Body of pancreas (tissue), 4 donors: Measurements from ENCODE around the gene ZNF454. TPM values are rescaled to one million over a fixed set of nuclear protein-coding genes. Genes with fewer than 3 reads are reported as not detected.

Experiments
- ATAC-seq: fragments of 150-250 bp; one replicate; pipeline ENCODE4 v1.9.1; 2016
- DNase-seq, 4 donors: peaks; one replicate each; pipeline ENCODE4 v3.0.0-alpha.2; 2019
- H3K27ac ChIP-seq, 4 donors: fragments of 200-600 bp; sonication (generic); 1 replicate in 3 of 4; 2 replicates in 1 of 4; pipeline versions ENCODE4 v1.5.1 to v1.6.1; 2016 to 2019; ENCODE audit warnings: mild to moderate bottlenecking in 1 of 4, mixed read lengths in 1 of 4, moderate library complexity in 1 of 4
- H3K27me3 ChIP-seq, 2 donors: fragments of 200-600 bp; sonication (generic); one replicate each; pipeline ENCODE4 v1.6.0; 2016; ENCODE audit warnings: mild to moderate bottlenecking in 1 of 2
- H3K36me3 ChIP-seq, 2 donors: fragments of 200-600 bp; sonication (generic); replicated peaks in 1 of 2; 2 replicates each; pipeline ENCODE4 v1.5.1; 2016; ENCODE audit warnings: low read depth in 2 of 2; ENCODE audit not compliant: insufficient read depth in 1 of 2
- H3K4me1 ChIP-seq: fragments of 200-600 bp; sonication (generic); one replicate; pipeline ENCODE4 v1.6.0; 2016
- H3K4me3 ChIP-seq, 2 donors: fragments of 200-600 bp; sonication (generic); 1 replicate in 1 of 2; 2 replicates in 1 of 2; pipeline ENCODE4 v1.5.1; 2016 to 2019
- H3K9me3 ChIP-seq, 3 donors: fragments of 200-600 bp; sonication (generic); 1 replicate in 2 of 3; 2 replicates in 1 of 3; pipeline ENCODE4 v1.5.1; 2016
- POLR2A ChIP-seq, 3 donors: fragments of 450-650 bp; IDR thresholded peaks; one replicate each; pipeline ENCODE4 v1.6.1; 2016; ENCODE audit warnings: antibody characterized with exemption in 3 of 3, mild to moderate bottlenecking in 2 of 3
- WGBS, 2 donors: methylation state at CpG; one replicate each; pipeline ENCODE4 v1.1.5; 2017; 5-methylcytosine and 5-hydroxymethylcytosine counted together
- intact Hi-C: fragments of 100-400 bp; cut with DNase I; formaldehyde crosslinking; loops from one replicate; pipeline ENCODE4 v1.15.1; 2023
- total RNA-seq, 2 donors: library from RNA; depleted of rRNA; stranded (reverse); fragments of >200 nt; gene quantifications; one replicate each; pipeline ENCODE4 v1.1.0, GENCODE V29; 2016
- TF ChIP-seq, protein P1 (sequence below), 7 experiments: fragments of 450-650 bp in 4 of 7; fragments of 200-600 bp in 3 of 7; sonication (generic) in 3 of 7; IDR thresholded peaks; one replicate each; pipeline ENCODE4 v1.5.1; 2016 to 2019; ENCODE audit warnings: antibody characterized with exemption in 7 of 7

ZNF454 gene
- total RNA-seq, 2 donors from 2014 or later, result 4.2 to 8.2 TPM

DNA sequence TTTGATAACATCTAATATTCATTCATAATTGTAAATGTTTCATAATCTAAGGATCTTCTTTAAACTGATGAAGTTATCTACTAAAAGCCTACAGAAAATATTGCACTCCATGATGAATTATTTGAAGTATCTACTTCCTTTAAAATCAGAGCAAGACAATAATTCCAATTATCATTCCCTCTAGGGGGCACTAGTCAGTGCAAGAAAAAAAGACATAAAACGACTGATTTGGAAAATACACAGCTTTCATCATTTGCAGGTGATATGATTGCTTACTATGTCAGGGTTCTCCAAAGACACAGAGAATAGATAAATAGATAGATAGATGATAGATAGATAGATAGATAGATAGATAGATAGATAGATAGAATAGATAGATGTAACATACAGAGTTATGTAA is 67.7 kb downstream of the ZNF454 start:
- TF ChIP-seq, protein P1, sequence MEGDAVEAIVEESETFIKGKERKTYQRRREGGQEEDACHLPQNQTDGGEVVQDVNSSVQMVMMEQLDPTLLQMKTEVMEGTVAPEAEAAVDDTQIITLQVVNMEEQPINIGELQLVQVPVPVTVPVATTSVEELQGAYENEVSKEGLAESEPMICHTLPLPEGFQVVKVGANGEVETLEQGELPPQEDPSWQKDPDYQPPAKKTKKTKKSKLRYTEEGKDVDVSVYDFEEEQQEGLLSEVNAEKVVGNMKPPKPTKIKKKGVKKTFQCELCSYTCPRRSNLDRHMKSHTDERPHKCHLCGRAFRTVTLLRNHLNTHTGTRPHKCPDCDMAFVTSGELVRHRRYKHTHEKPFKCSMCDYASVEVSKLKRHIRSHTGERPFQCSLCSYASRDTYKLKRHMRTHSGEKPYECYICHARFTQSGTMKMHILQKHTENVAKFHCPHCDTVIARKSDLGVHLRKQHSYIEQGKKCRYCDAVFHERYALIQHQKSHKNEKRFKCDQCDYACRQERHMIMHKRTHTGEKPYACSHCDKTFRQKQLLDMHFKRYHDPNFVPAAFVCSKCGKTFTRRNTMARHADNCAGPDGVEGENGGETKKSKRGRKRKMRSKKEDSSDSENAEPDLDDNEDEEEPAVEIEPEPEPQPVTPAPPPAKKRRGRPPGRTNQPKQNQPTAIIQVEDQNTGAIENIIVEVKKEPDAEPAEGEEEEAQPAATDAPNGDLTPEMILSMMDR (IDR thresholded peaks at IDR 0.05), result no peak
- no peak for TF ChIP-seq POLR2A (IDR thresholded peaks at IDR 0.05)
- H3K9me3 ChIP-seq, result peaks cover 0 to 4% (median 0%) of the 10 kb centered on the region in 3 donors
- no peak overlapping the region for H3K27ac ChIP-seq
- no peak for ATAC-seq
- no peaks in the 10 kb centered on the region for H3K27me3 ChIP-seq
- no peaks in the 10 kb centered on the region for H3K36me3 ChIP-seq
- no peaks in the 10 kb centered on the region for H3K4me1 ChIP-seq
- WGBS, 2 donors, result 10 to 20% methylated on average over 1 of the region's 1 CpG
- DNase-seq, result no peak
- H3K4me3 ChIP-seq, result no peak overlapping the region
- intact Hi-C loops, result no loop called here

Other genes starting within 250 kb of the ZNF454 start
- gene ZNF354A, start 210.5 kb upstream of the ZNF454 start, total RNA-seq, result 10 to 100 TPM in 1 of 2 donors, 1 to 10 TPM in 1; 9.6 to 31.3 TPM
- gene ZNF354B, start 81.2 kb upstream of the ZNF454 start, total RNA-seq, result 10 to 100 TPM; 21.3 to 33.9 TPM
- 1 to 10 TPM; 1.8 to 2.6 TPM for gene ZFP2, start 45.3 kb upstream of the ZNF454 start, total RNA-seq
- gene GRM6, start 54.1 kb downstream of the ZNF454 start, total RNA-seq, result not detected
- gene ZNF879, start 82.6 kb downstream of the ZNF454 start, total RNA-seq, result 1 to 10 TPM; 1.6 to 2.1 TPM
- gene ZNF354C, start 119.2 kb downstream of the ZNF454 start, total RNA-seq, result 1 to 10 TPM; 3.6 to 4.0 TPM